Aorta (tissue), 5 donors: ENCODE data around the gene SLC24A2. TPM values are rescaled to one million over a fixed set of nuclear protein-coding genes. Genes with fewer than 3 reads are reported as not detected.

ENCODE experiments used
- ATAC-seq: fragments of 200-7000 bp; cut with Tn5 transposase; one replicate; pipeline ENCODE4 v1.9.1; 2022; ENCODE audit warnings: moderate library complexity; ENCODE audit not compliant: low FRiP score
- DNase-seq, 2 donors: peaks; one replicate each; pipeline ENCODE4 v3.0.0-alpha.2; 2020
- H3K27ac ChIP-seq, 2 donors: one replicate each; pipeline ENCODE4 v1.5.1; 2013; ENCODE audit warnings: low read length in 2 of 2, mild to moderate bottlenecking in 2 of 2, moderate library complexity in 2 of 2, control low read depth in 1 of 2, inconsistent platforms in 1 of 2, low read depth in 1 of 2
- H3K27me3 ChIP-seq, 2 donors: one replicate each; pipeline ENCODE4 v1.6.1; 2013; ENCODE audit warnings: control low read depth in 1 of 2, low read length in 1 of 2, mild to moderate bottlenecking in 1 of 2, moderate library complexity in 1 of 2; ENCODE audit not compliant: insufficient read depth in 2 of 2, control insufficient read depth in 1 of 2
- H3K36me3 ChIP-seq, 2 donors: one replicate each; pipeline ENCODE4 v1.6.1; 2013; ENCODE audit warnings: control low read depth in 1 of 2, low read length in 1 of 2, mild to moderate bottlenecking in 1 of 2; ENCODE audit not compliant: insufficient read depth in 2 of 2, control insufficient read depth in 1 of 2
- H3K4me1 ChIP-seq, 2 donors: one replicate each; pipeline ENCODE4 v1.6.1; 2013; ENCODE audit warnings: low read length in 2 of 2, control low read depth in 1 of 2, mild to moderate bottlenecking in 1 of 2, moderate library complexity in 1 of 2; ENCODE audit not compliant: insufficient read depth in 2 of 2, control insufficient read depth in 1 of 2
- H3K4me3 ChIP-seq, 2 donors: one replicate each; pipeline ENCODE4 v1.5.1; 2013; ENCODE audit warnings: low read length in 2 of 2, control low read depth in 1 of 2, mild to moderate bottlenecking in 1 of 2
- H3K9me3 ChIP-seq: one replicate; pipeline ENCODE4 v1.6.1; 2013; ENCODE audit warnings: mild to moderate bottlenecking, low read length; ENCODE audit not compliant: control insufficient read depth
- WGBS, 2 donors: extraction: QIAGEN DNeasy Blood & Tissue Kit; methylation state at CpG; one replicate each; pipeline ENCODE4 v1.1.7; 2013; 5-methylcytosine and 5-hydroxymethylcytosine counted together
- intact Hi-C, 2 donors: fragments of 100-400 bp; cut with DNase I; formaldehyde crosslinking; loops; one replicate each; pipeline versions ENCODE4 v1.14.2 to v1.15.0; 2022
- polyA plus RNA-seq, 2 donors: library from polyadenylated mRNA; stranded (reverse); fragments of 200-250 nt; gene quantifications; one replicate each; pipeline ENCODE4 v1.2.3, GENCODE V29; 2013
- total RNA-seq, 2 donors: library from RNA; stranded (reverse); fragmentation: NEBNext Ultra II Directional; extraction: Animal tissue kit (Norgen Biotek cat#: 25700); gene quantifications; one replicate each; pipeline ENCODE4 v1.2.1, GENCODE V29; 2021
- donor health status: healthy with polysubstance abuse.
- donor health status: Bipolar disorder and iron deficiency.
- donor health status: DM: no; HTN: no; CAD: no.
- donor health status: DM: no; HTN: no; CAD: no.
- donor health status: DM: yes; HTN: yes; CAD: no.

The SLC24A2 gene
- total and polyA plus RNA-seq, 4 donors: not detected

DNA sequence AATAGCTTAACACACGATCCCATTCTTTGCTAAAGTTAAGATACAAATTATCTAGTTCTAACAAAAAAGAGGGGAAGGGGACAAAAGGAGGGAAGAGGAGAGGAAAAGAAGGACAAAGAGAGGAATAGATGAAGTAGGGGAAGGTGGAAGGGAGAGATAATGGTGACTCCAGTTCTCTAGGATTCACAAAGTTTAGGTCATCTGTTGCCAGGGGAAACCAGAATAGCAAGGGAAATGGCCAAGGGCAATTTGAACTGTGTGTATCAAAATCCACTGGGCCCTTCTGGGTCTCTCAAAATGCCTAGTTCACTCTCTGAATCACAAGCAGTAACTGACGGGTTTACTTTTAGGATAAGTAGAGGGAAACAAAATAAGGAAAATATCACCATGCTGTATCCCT, 7.6 kb downstream of the SLC24A2 start:
- Histone ChIP-seq H3K4me3 (no peak overlapping the region), H3K9me3 (no peaks in the 10 kb centered on the region), H3K27me3 (no peaks in the 10 kb centered on the region), H3K27ac (no peak overlapping the region), H3K4me1 (no peaks in the 10 kb centered on the region), H3K36me3 (no peaks in the 10 kb centered on the region)
- ATAC-seq: no peak
- 74 to 76% methylated on average over 2 of the region's 2 CpGs for WGBS, 2 donors
- no peak for DNase-seq
- intact Hi-C loops: no loop called here

DNA sequence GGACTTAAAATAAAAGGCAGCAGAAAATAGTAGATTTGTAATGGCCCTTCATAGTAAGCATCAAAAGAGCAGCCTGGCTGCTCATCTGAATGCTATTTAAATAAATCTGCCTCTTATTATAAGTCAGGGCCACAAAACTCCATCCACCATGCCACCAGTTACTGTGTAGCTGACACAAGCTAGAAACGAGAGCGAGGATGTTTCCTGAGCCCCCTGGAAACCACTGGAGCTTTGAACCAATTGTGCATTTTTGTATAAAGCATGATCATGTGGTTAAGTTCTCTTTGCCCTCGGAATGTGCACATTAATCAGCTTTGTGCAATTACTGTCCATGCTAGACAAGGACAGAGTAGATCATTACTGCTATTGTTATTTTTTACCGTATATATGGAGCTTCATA, 17.4 kb downstream of the SLC24A2 start:
- 61% methylated on average over 4 of the region's 4 CpGs for WGBS, 2 donors
- intact Hi-C loops: no loop called here
- H3K36me3 ChIP-seq: no peaks in the 10 kb centered on the region

DNA sequence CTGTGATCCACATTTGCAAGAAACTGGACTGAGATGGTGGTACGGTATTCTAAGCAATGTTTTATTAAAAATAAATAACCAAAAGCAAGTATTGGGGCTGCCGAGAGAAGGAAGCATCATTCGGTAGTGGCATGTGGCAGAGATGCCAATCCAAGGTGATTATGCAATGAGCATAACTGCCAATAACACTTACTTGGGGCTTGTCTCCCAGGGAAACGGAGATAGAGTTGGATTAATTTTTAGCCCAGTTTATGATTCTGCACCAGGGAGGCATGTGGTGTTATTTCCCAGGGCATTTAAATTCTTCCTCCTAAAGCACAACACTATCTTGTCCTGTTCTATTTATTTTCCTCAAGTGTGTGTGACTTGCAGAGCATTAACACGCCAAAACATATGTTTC, 17.9 kb downstream of the SLC24A2 start:
- ATAC-seq (no peak), DNase-seq (no peak)
- H3K9me3 ChIP-seq: peaks cover 3% of the 10 kb centered on the region
- H3K4me3 ChIP-seq: no peak overlapping the region
- H3K27me3 ChIP-seq: peaks cover 0 to 2% of the 10 kb centered on the region in 2 donors
- no peaks in the 10 kb centered on the region for H3K36me3 ChIP-seq
- H3K27ac ChIP-seq: no peak overlapping the region
- 76 to 87% methylated on average over 5 of the region's 5 CpGs for WGBS, 2 donors
- intact Hi-C loops: no loop called here
- H3K4me1 ChIP-seq: no peaks in the 10 kb centered on the region

More for the DNA sequence above, 17.4 kb downstream of the SLC24A2 start:
- H3K4me1 ChIP-seq: no peaks in the 10 kb centered on the region
- peaks cover 0 to 2% of the 10 kb centered on the region in 2 donors for H3K27me3 ChIP-seq
- H3K9me3 ChIP-seq: peaks cover 2% of the 10 kb centered on the region
- H3K4me3 ChIP-seq: no peak overlapping the region
- DNase-seq (no peak), ATAC-seq (no peak)
- no peak overlapping the region for H3K27ac ChIP-seq

DNA sequence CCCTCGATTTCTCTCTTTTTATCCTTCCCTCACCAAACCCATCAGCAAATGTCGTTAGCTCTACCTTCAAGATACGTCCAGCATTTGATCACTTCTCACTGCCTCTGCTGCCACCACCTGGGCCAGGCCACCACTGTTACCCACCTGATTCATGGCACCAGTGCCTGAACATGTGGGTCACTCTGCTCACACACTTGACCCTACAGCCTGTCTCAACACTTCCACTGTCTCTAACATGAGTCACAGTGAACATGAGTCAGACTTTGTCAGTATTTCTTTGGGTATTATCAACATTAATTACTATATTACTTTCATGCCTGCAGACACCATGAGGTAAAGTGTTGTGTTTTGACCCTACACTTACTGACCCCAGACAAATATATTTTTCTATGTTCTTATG, 19.6 kb downstream of the SLC24A2 start:
- 64 to 69% methylated on average over 3 of the region's 3 CpGs for WGBS, 2 donors
- Histone ChIP-seq H3K4me1 (no peaks in the 10 kb centered on the region), H3K27me3 (no peaks in the 10 kb centered on the region), H3K36me3 (no peaks in the 10 kb centered on the region), H3K9me3 (peaks cover 3% of the 10 kb centered on the region), H3K27ac (no peak overlapping the region), H3K4me3 (no peak overlapping the region)
- no peak for ATAC-seq
- intact Hi-C loops: no loop called here
- no peak for DNase-seq

DNA sequence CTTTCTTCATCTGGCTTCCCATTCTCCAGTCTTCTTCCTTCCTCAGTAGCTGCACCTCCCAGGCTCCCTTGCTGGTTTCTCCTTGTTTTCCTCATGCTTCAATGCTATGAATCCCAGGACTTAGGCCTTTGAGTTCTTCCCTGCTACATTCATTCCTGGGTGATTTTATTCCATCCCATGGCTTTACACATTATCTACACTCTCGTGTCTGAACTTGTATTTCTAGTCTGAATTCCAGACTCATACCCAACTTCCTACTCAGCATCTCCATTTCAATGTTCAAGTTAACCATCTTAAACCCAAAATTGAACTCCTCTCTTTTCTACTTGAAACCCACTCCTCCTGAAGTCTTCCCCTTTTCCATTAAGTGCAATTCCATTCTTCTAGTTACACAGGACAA, 20.0 kb downstream of the SLC24A2 start:
- Histone ChIP-seq H3K4me3 (no peak overlapping the region), H3K27me3 (no peaks in the 10 kb centered on the region), H3K4me1 (no peaks in the 10 kb centered on the region), H3K36me3 (no peaks in the 10 kb centered on the region), H3K9me3 (peaks cover 3% of the 10 kb centered on the region), H3K27ac (no peak overlapping the region)
- intact Hi-C loops: no loop called here
- WGBS, 2 donors: 29 to 58% methylated on average over 1 of the region's 1 CpG
- DNase-seq (no peak), ATAC-seq (no peak)

DNA sequence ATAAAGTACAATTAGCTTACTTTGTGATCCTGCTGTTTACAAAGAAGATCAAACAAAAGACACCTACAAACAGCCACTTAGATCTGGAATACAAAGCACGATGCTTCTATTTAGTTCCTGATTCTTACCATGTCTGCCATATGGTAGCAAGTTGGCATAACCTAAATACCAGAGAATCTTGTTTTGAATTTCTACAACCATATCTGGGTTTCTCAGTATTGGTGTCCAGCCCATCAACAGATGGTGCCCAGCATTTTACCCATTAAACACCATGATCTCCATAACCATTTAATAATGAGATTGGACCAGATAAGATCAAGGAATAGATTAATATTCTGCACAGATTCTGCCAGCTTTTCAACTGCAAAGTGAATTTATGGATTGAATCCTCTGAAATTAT, 29.8 kb downstream of the SLC24A2 start:
- WGBS, 2 donors: 78 to 85% methylated on average over 1 of the region's 1 CpG

DNA sequence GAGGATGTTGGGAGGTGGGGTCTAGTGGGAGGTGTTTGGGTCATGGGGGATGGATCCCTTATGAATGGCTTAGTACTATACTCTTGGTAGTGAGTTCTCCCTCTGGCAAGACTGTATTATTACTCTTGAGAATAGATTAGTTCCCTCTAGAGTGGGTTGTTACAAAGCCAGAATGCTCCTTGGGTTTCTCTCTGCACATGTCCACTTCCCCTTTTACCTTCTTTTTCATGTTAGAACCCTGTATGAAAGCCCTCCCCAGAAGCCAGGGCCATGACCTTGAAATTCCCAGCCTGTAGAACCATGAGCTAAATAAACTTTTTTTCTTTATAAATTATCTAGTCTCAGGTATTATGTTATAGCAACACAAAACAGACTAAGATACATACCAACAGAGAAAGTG, 31.1 kb downstream of the SLC24A2 start:
- no peak for DNase-seq
- H3K27me3 ChIP-seq: no peaks in the 10 kb centered on the region
- ATAC-seq: no peak
- no peak overlapping the region for H3K4me3 ChIP-seq
- intact Hi-C loops: no loop called here
- H3K4me1 ChIP-seq: no peaks in the 10 kb centered on the region
- no peak overlapping the region for H3K27ac ChIP-seq
- no peaks in the 10 kb centered on the region for H3K9me3 ChIP-seq
- H3K36me3 ChIP-seq: no peaks in the 10 kb centered on the region

More for the DNA sequence above, 29.8 kb downstream of the SLC24A2 start:
- intact Hi-C loops: no loop called here
- DNase-seq (no peak), ATAC-seq (no peak)
- Histone ChIP-seq H3K4me1 (no peaks in the 10 kb centered on the region), H3K27ac (no peak overlapping the region), H3K4me3 (no peak overlapping the region), H3K27me3 (no peaks in the 10 kb centered on the region), H3K36me3 (no peaks in the 10 kb centered on the region), H3K9me3 (no peaks in the 10 kb centered on the region)

DNA sequence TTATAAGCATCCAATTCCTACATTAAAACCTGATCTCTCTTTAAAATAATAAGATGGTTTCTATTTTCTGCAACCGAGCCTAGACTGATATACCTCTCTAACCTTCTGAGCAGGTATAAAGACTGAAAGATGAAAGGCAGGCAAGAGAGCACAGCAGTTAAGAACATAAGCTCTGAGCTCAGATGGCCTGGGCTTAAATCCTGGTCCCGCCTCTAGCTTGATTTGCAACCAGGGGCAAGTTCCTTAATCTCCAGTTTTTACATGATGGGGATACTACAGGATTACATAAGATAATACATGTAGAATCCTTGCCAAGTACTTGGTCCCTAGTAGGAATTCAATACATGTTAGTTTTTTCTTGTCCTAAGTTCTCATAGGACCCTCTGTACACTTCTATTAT, 33.9 kb downstream of the SLC24A2 start:
- Histone ChIP-seq H3K27ac (no peak overlapping the region), H3K36me3 (no peaks in the 10 kb centered on the region), H3K9me3 (peaks cover 1% of the 10 kb centered on the region), H3K4me1 (no peaks in the 10 kb centered on the region), H3K27me3 (no peaks in the 10 kb centered on the region), H3K4me3 (no peak overlapping the region)
- DNase-seq: no peak
- 75 to 83% methylated on average over 2 of the region's 2 CpGs for WGBS, 2 donors
- no peak for ATAC-seq
- intact Hi-C loops: no loop called here

DNA sequence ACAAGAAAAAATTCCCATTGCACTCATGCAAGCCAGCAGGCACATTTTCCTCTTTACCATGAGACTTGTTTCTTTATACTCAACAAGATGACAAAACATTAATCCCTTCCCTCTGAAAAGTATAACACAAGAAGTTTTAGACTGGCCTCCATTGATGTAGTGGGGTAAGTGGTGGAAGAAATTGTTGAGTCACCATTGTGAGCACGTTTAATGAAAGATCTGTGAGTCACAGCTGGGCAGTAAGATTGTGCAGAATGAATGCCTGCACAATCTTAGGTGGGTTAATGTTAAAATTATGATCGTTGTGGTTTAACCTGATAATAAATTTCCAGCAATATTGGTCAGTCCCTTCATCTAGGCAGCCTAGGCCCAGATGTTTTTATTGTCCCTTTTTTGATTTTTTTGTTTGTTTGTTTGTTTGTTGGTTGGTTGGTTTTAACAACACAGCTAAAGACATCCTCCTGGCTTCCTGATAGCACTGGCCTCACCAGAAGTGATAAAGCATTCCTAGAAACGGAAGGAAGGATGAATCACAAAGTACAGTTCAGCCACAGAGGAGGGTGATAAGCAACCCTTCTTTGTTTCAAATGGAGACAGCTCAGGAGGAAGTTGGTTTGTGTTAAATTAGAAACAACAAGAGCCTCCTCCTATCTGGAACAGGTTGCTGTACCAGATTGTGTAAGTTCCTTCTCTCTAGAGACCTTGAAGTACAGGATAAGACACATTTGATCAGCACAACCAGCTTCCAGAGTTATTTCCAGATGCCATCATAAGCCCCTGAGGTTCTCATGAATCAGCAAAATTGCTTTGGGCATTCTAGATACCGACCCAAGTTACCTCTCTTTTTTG, 40.3 kb downstream of the SLC24A2 start:
- intact Hi-C loops: no loop called here
- 48 to 58% methylated on average over 4 of the region's 4 CpGs for WGBS, 2 donors
- H3K27me3 ChIP-seq: no peaks in the 10 kb centered on the region
- no peak overlapping the region for H3K4me3 ChIP-seq
- peaks cover 3% of the 10 kb centered on the region for H3K9me3 ChIP-seq
- H3K36me3 ChIP-seq: no peaks in the 10 kb centered on the region
- H3K27ac ChIP-seq: no peak overlapping the region
- H3K4me1 ChIP-seq: no peaks in the 10 kb centered on the region
- no peak for ATAC-seq
- no peak for DNase-seq
